ENCODE measurements around the gene EXOC1L.

EXOC1L gene

GRCh38 chr4:55838356-55838755 lies 18.8 kb downstream of the EXOC1L start:
- no peak for TF ChIP-seq REST (IDR thresholded peaks at IDR 0.05; ENCODE audit: insufficient read depth in 1 of 2, low read depth in 2 of 2, low read length in 2 of 2)
- no peak for TF ChIP-seq POLR2AphosphoS5 (IDR thresholded peaks at IDR 0.05; ENCODE audit: low read depth, low read length)
- TF ChIP-seq TAF1 (IDR thresholded peaks at IDR 0.05; ENCODE audit: borderline replicate concordance, insufficient read depth, low read length), result no peak
- no peak for TF ChIP-seq FOXP2 (optimal IDR thresholded peaks at IDR 0.05; ENCODE audit: borderline replicate concordance, extremely low read depth, extremely low read length, insufficient read depth)
- no peak for TF ChIP-seq SIN3A (IDR thresholded peaks at IDR 0.05; ENCODE audit: borderline replicate concordance, insufficient read depth, low read length)

GRCh38 chr4:55838952-55839351 lies 19.4 kb downstream of the EXOC1L start:
- TF ChIP-seq POLR2AphosphoS5 (IDR thresholded peaks at IDR 0.05; ENCODE audit: low read depth, low read length), result no peak
- TF ChIP-seq REST (IDR thresholded peaks at IDR 0.05; ENCODE audit: insufficient read depth in 1 of 2, low read depth in 2 of 2, low read length in 2 of 2), result no peak
- no peak for TF ChIP-seq TAF1 (IDR thresholded peaks at IDR 0.05; ENCODE audit: borderline replicate concordance, insufficient read depth, low read length)

GRCh38 chr4:55840956-55841355 lies 21.4 kb downstream of the EXOC1L start:
- no peak for TF ChIP-seq SIN3A (IDR thresholded peaks at IDR 0.05; ENCODE audit: borderline replicate concordance, insufficient read depth, low read length)
- no peak for TF ChIP-seq FOXP2 (optimal IDR thresholded peaks at IDR 0.05; ENCODE audit: borderline replicate concordance, extremely low read depth, extremely low read length, insufficient read depth)
- TF ChIP-seq REST (IDR thresholded peaks at IDR 0.05; ENCODE audit: insufficient read depth in 1 of 2, low read depth in 2 of 2, low read length in 2 of 2), result no peak
- TF ChIP-seq POLR2AphosphoS5 (IDR thresholded peaks at IDR 0.05; ENCODE audit: low read depth, low read length), result no peak
- TF ChIP-seq TAF1 (IDR thresholded peaks at IDR 0.05; ENCODE audit: borderline replicate concordance, insufficient read depth, low read length), result no peak

- TF ChIP-seq FOXP2 (optimal IDR thresholded peaks at IDR 0.05; ENCODE audit: borderline replicate concordance, extremely low read depth, extremely low read length, insufficient read depth), result no peak
- TF ChIP-seq SIN3A (IDR thresholded peaks at IDR 0.05; ENCODE audit: borderline replicate concordance, insufficient read depth, low read length), result no peak
- no peak for TF ChIP-seq REST (IDR thresholded peaks at IDR 0.05; ENCODE audit: insufficient read depth in 1 of 2, low read depth in 2 of 2, low read length in 2 of 2)
- TF ChIP-seq TAF1 (IDR thresholded peaks at IDR 0.05; ENCODE audit: borderline replicate concordance, insufficient read depth, low read length), result no peak
- no peak for TF ChIP-seq POLR2AphosphoS5 (IDR thresholded peaks at IDR 0.05; ENCODE audit: low read depth, low read length)
Measured at GRCh38 chr4:55849724-55850123, 30.1 kb downstream of the EXOC1L start.

- no peak for TF ChIP-seq TAF1 (IDR thresholded peaks at IDR 0.05; ENCODE audit: borderline replicate concordance, insufficient read depth, low read length)
- TF ChIP-seq FOXP2 (optimal IDR thresholded peaks at IDR 0.05; ENCODE audit: borderline replicate concordance, extremely low read depth, extremely low read length, insufficient read depth), result no peak
- no peak for TF ChIP-seq REST (IDR thresholded peaks at IDR 0.05; ENCODE audit: insufficient read depth in 1 of 2, low read depth in 2 of 2, low read length in 2 of 2)
- TF ChIP-seq SIN3A (IDR thresholded peaks at IDR 0.05; ENCODE audit: borderline replicate concordance, insufficient read depth, low read length), result no peak
- TF ChIP-seq POLR2AphosphoS5 (IDR thresholded peaks at IDR 0.05; ENCODE audit: low read depth, low read length), result no peak
Measured at GRCh38 chr4:55851885-55852284, 32.3 kb downstream of the EXOC1L start.

Data from PFSK-1 (cell line).